ENCODE data around the gene INHBE. TPM values are rescaled to one million over a fixed set of nuclear protein-coding genes. Genes with fewer than 3 reads are reported as not detected.

Gene INHBE
- polyA plus RNA-seq, 3 donors, result not detected

- intact Hi-C loops (cut with micrococcal nuclease), result no loop called here
- no peaks in the 10 kb centered on the region for H3K36me3 ChIP-seq (replicated peaks in 1 of 2; ENCODE audit: control insufficient read depth in 1 of 2, insufficient read depth in 2 of 2, low read length in 2 of 2)
- peaks cover 29% of the 10 kb centered on the region for H3K79me2 ChIP-seq (ENCODE audit: insufficient read depth, low read length)
- peaks cover under 1 to 3% of the 10 kb centered on the region in 2 donors for H3K36me3 Mint-ChIP-seq
- H3K27me3 Mint-ChIP-seq (ENCODE audit: low read depth in 3 of 3), result no peaks in the 10 kb centered on the region
- peak overlapping the region; percentile 84 for H3K9ac ChIP-seq (ENCODE audit: insufficient read depth, low read length, poor library complexity, severe bottlenecking)
- peaks cover 15 to 21% of the 10 kb centered on the region in 2 donors for H3K4me1 ChIP-seq (ENCODE audit: control insufficient read depth in 1 of 2, insufficient read depth in 2 of 2, low read length in 2 of 2)
- peaks cover 29% of the 10 kb centered on the region for H3K4me1 Mint-ChIP-seq
- peak overlapping the region; percentile 90 for H2AFZ ChIP-seq (ENCODE audit: insufficient read depth, low read depth, low read length, poor library complexity, severe bottlenecking)
- DNase-seq, result no peak
- peaks cover 0 to 1% (median 0%) of the 10 kb centered on the region in 7 donors for H3K9me3 Mint-ChIP-seq
- H3K27me3 ChIP-seq (ENCODE audit: control insufficient read depth in 2 of 2, insufficient read depth in 2 of 2, low read length in 2 of 2), result no peaks in the 10 kb centered on the region
- peak overlapping the region in 1 of 2 donors; percentile 99 for H3K27ac ChIP-seq (ENCODE audit: low read depth in 1 of 2, low read length in 2 of 2)
- peak overlapping the region; percentile 83 to 95 for H3K4me3 Mint-ChIP-seq
- WGBS (ENCODE audit: insufficient coverage), result no CpG with 5 or more reads among the region's 11 CpGs
- H3K9me3 ChIP-seq (replicated peaks in 1 of 2; ENCODE audit: control insufficient read depth in 1 of 2, insufficient read depth in 1 of 2, low read length in 2 of 2), result no peaks in the 10 kb centered on the region
- H4K20me1 ChIP-seq (ENCODE audit: insufficient read depth, low read length), result no peaks in the 10 kb centered on the region
- TF ChIP-seq CTCF (IDR thresholded peaks at IDR 0.05), result no peak
- peak overlapping the region; percentile 97 to 99 (median 99) for H3K27ac Mint-ChIP-seq
- peak overlapping the region; percentile 60 to 82 (median 82) for H3K4me3 ChIP-seq (replicated peaks in 1 of 3; ENCODE audit: low read depth in 2 of 3, low read length in 3 of 3)
- peak overlapping the region; percentile 81 for H3K4me2 ChIP-seq (replicated peaks; ENCODE audit: extremely low read depth, low read length, poor library complexity, severe bottlenecking)
Observed at GRCh38 chr12:57431654-57432188, 23.4 kb upstream of the INHBE start.

- H3K9me3 ChIP-seq (replicated peaks in 1 of 2; ENCODE audit: control insufficient read depth in 1 of 2, insufficient read depth in 1 of 2, low read length in 2 of 2), result no peaks in the 10 kb centered on the region
- Mint-ChIP-seq H3K27me3 (ENCODE audit: low read depth in 3 of 3) (no peaks in the 10 kb centered on the region), H3K27ac (no peak overlapping the region), H3K4me1 (peaks cover 25% of the 10 kb centered on the region), H3K36me3 (no peaks in the 10 kb centered on the region), H3K4me3 (no peak overlapping the region), H3K9me3 (peaks cover 2 to 6% (median 4%) of the 10 kb centered on the region in 7 donors)
- no peak overlapping the region for H3K27ac ChIP-seq (ENCODE audit: low read depth in 1 of 2, low read length in 2 of 2)
- no peak overlapping the region for H3K4me2 ChIP-seq (replicated peaks; ENCODE audit: extremely low read depth, low read length, poor library complexity, severe bottlenecking)
- intact Hi-C loops (cut with micrococcal nuclease), result no loop called here
- DNase-seq, result no peak
- H4K20me1 ChIP-seq (ENCODE audit: insufficient read depth, low read length), result no peaks in the 10 kb centered on the region
- H3K27me3 ChIP-seq (ENCODE audit: control insufficient read depth in 2 of 2, insufficient read depth in 2 of 2, low read length in 2 of 2), result no peaks in the 10 kb centered on the region
- no peak overlapping the region for H3K9ac ChIP-seq (ENCODE audit: insufficient read depth, low read length, poor library complexity, severe bottlenecking)
- peaks cover 20% of the 10 kb centered on the region for H3K79me2 ChIP-seq (ENCODE audit: insufficient read depth, low read length)
- no peak overlapping the region for H3K4me3 ChIP-seq (replicated peaks in 1 of 3; ENCODE audit: low read depth in 2 of 3, low read length in 3 of 3)
- H3K4me1 ChIP-seq (ENCODE audit: control insufficient read depth in 1 of 2, insufficient read depth in 2 of 2, low read length in 2 of 2), result peaks cover 15 to 21% of the 10 kb centered on the region in 2 donors
- no peaks in the 10 kb centered on the region for H3K36me3 ChIP-seq (replicated peaks in 1 of 2; ENCODE audit: control insufficient read depth in 1 of 2, insufficient read depth in 2 of 2, low read length in 2 of 2)
- H2AFZ ChIP-seq (ENCODE audit: insufficient read depth, low read depth, low read length, poor library complexity, severe bottlenecking), result no peak overlapping the region
- no peak for TF ChIP-seq CTCF (IDR thresholded peaks at IDR 0.05)
- 100% methylated on average over 3 of the region's 3 CpGs for WGBS (ENCODE audit: insufficient coverage)
Observed at GRCh38 chr12:57433370-57433769, 21.7 kb upstream of the INHBE start.
